Keratinocyte (primary cell): Measurements from ENCODE around the gene KSR2. TPM values are rescaled to one million over a fixed set of nuclear protein-coding genes. Genes with fewer than 3 reads are reported as not detected.

Experiments
- DNase-seq: peaks from one replicate; pipeline ENCODE4 v3.0.0-alpha.2; 2011; ENCODE audit warnings: low read depth, missing footprints, low spot score
- FAIRE-seq: peaks from 2 replicates; lab custom pipeline; 2011; peaks lifted over from hg19 to GRCh38; lab: Jason Lieb, UNC
- H2AFZ ChIP-seq: 2 replicates; pipeline ENCODE4 v1.6.0; 2012; ENCODE audit warnings: low read length, control low read depth, inconsistent platforms; ENCODE audit not compliant: control insufficient read depth
- H3K27ac ChIP-seq: 2 replicates; pipeline ENCODE4 v1.5.1; 2011; ENCODE audit warnings: low read length; ENCODE audit not compliant: control insufficient read depth, insufficient read depth
- H3K27me3 ChIP-seq: 3 replicates; pipeline ENCODE4 v1.6.0; 2011; ENCODE audit warnings: low read length; ENCODE audit not compliant: control insufficient read depth, insufficient read depth; ENCODE audit errors: extremely low read depth
- H3K36me3 ChIP-seq, 2 experiments: 2 replicates in 1 of 2; 3 replicates in 1 of 2; pipeline ENCODE4 v1.5.1; 2011; ENCODE audit warnings: low read length in 2 of 2, mild to moderate bottlenecking in 1 of 2; ENCODE audit not compliant: control insufficient read depth in 2 of 2, insufficient read depth in 2 of 2; ENCODE audit errors: extremely low read depth in 1 of 2
- H3K4me1 ChIP-seq: 3 replicates; pipeline ENCODE4 v1.5.1; 2011; ENCODE audit warnings: low read length; ENCODE audit not compliant: control insufficient read depth, insufficient read depth; ENCODE audit errors: extremely low read depth
- H3K4me2 ChIP-seq: 3 replicates; pipeline ENCODE4 v1.6.0; 2011; ENCODE audit warnings: low read depth, low read length; ENCODE audit not compliant: control insufficient read depth, insufficient read depth; ENCODE audit errors: extremely low read depth
- H3K4me3 ChIP-seq, 3 experiments: fragments of 200-600 bp in 1 of 3; sonication (generic) in 1 of 3; 2 replicates in 2 of 3; 3 replicates in 1 of 3; pipeline ENCODE4 v1.5.1; 2011 to 2016; ENCODE audit warnings: low read length in 3 of 3, mild to moderate bottlenecking in 3 of 3, control low read depth in 2 of 3, inconsistent platforms in 1 of 3, low read depth in 1 of 3, mixed read lengths in 1 of 3, mixed run types in 1 of 3, moderate library complexity in 1 of 3; ENCODE audit not compliant: control insufficient read depth in 2 of 3, insufficient read depth in 2 of 3; ENCODE audit errors: extremely low read depth in 1 of 3
- H3K79me2 ChIP-seq: 2 replicates; pipeline ENCODE4 v1.6.0; 2012; ENCODE audit warnings: low read length; ENCODE audit not compliant: control insufficient read depth, insufficient read depth
- H3K9ac ChIP-seq: 3 replicates; pipeline ENCODE4 v1.6.0; 2011; ENCODE audit warnings: low read length; ENCODE audit not compliant: control insufficient read depth, insufficient read depth; ENCODE audit errors: extremely low read depth
- H3K9me1 ChIP-seq: 3 replicates; pipeline ENCODE4 v1.6.0; 2011; ENCODE audit warnings: low read length; ENCODE audit not compliant: control insufficient read depth, insufficient read depth; ENCODE audit errors: extremely low read depth
- H3K9me3 ChIP-seq: 2 replicates; pipeline ENCODE4 v1.5.1; 2012; ENCODE audit warnings: low read depth, low read length; ENCODE audit not compliant: control insufficient read depth
- H4K20me1 ChIP-seq: 3 replicates; pipeline ENCODE4 v1.6.0; 2011; ENCODE audit warnings: low read length; ENCODE audit not compliant: control insufficient read depth, insufficient read depth; ENCODE audit errors: extremely low read depth
- CTCF ChIP-seq, 3 experiments: IDR thresholded peaks in 1 of 3; conservative IDR thresholded peaks in 1 of 3; optimal IDR thresholded peaks in 1 of 3; 2 replicates in 2 of 3; 3 replicates in 1 of 3; pipeline versions ENCODE3 to v1.5.1; 2011; ENCODE audit warnings: low read length in 3 of 3, mild to moderate bottlenecking in 3 of 3, moderate library complexity in 2 of 3, control low read depth in 1 of 3, inconsistent platforms in 1 of 3; ENCODE audit not compliant: insufficient read depth in 2 of 3; ENCODE audit errors: extremely low read depth in 1 of 3
- EZH2 ChIP-seq: IDR thresholded peaks from one replicate; pipeline ENCODE4 v1.6.1; 2012; ENCODE audit warnings: inconsistent platforms, mild to moderate bottlenecking, low read length, moderate library complexity
- dilution Hi-C: fragments of 300-500 bp; cut with MboI; formaldehyde crosslinking; loops from one replicate; pipeline ENCODE4 v1.7.0; 2020; ENCODE audit warnings: low sequenced_read_pairs; ENCODE audit not compliant: extremely low pct_ligation_motif_present
- polyA plus RNA-seq, 5 experiments: library from polyadenylated mRNA; depleted of rRNA in 3 of 5; stranded (reverse) in 3 of 5; stranded (forward) in 1 of 5; unstranded in 1 of 5; fragments of >200 nt; gene quantifications; 1 replicate in 1 of 5; 2 replicates in 3 of 5; 3 replicates in 1 of 5; pipeline versions ENCODE4 v1.2.1 to v1.2.3, GENCODE V29; 2011 to 2012; ENCODE audit warnings: missing spikeins in 2 of 5, low read depth in 1 of 5, low replicate concordance in 1 of 5

The KSR2 gene
- polyA plus RNA-seq, 1 donor (not counting 4 experiments of a cell fraction or from before 2014, with no cell fraction given), result 0.01 TPM

- TF ChIP-seq CTCF (optimal IDR thresholded peaks at IDR 0.05 in 1 of 3, IDR thresholded peaks at IDR 0.05 in 1 of 3, conservative IDR thresholded peaks at IDR 0.05 in 1 of 3; ENCODE audit: extremely low read depth in 1 of 3, insufficient read depth in 2 of 3, low read length in 3 of 3) (no peak), EZH2 (no peak)
- Histone ChIP-seq H3K27me3 (no peaks in the 10 kb centered on the region), H3K4me2 (no peak overlapping the region), H2AFZ (no peak overlapping the region), H3K9me1 (no peaks in the 10 kb centered on the region), H3K36me3 (no peaks in the 10 kb centered on the region), H3K4me3 (no peak overlapping the region), H4K20me1 (no peaks in the 10 kb centered on the region), H3K4me1 (no peaks in the 10 kb centered on the region), H3K9me3 (no peaks in the 10 kb centered on the region), H3K27ac (no peak overlapping the region), H3K9ac (no peak overlapping the region), H3K79me2 (no peaks in the 10 kb centered on the region)
- DNase-seq (no peak), FAIRE-seq (no peak)
- dilution Hi-C loops, result no loop called here
Observed at GRCh38 chr12:117572755-117573154, 396.0 kb downstream of the KSR2 start.

DNA sequence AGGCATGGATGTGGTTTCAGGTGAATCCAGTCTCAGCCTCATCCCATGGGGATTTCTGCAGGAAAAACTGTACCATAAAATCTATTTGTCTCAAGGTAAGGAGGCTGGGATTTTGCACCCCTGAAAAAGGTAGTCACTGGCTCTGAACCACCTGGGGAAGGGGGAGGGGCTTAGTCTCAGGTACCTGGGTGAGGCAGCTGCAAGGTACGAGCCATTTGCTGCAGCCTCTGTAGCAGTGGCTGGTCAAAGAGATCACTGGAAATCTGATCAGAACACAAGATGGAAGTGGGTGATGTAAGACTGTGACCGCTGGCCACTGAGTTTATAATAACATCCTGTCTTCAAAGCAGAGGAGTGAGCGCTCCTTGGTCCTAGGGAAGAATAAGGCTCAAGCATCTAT is 397.5 kb downstream of the KSR2 start:
- DNase-seq, result no peak
- H3K36me3 ChIP-seq, result no peaks in the 10 kb centered on the region
- no peak overlapping the region for H2AFZ ChIP-seq
- H3K27me3 ChIP-seq, result no peaks in the 10 kb centered on the region
- H3K79me2 ChIP-seq, result no peaks in the 10 kb centered on the region
- H4K20me1 ChIP-seq, result no peaks in the 10 kb centered on the region
- H3K27ac ChIP-seq, result no peak overlapping the region
- no peaks in the 10 kb centered on the region for H3K4me1 ChIP-seq
- FAIRE-seq, result no peak
- H3K9me1 ChIP-seq, result no peaks in the 10 kb centered on the region
- no peak for TF ChIP-seq EZH2
- no peak for TF ChIP-seq CTCF (optimal IDR thresholded peaks at IDR 0.05 in 1 of 3, IDR thresholded peaks at IDR 0.05 in 1 of 3, conservative IDR thresholded peaks at IDR 0.05 in 1 of 3; ENCODE audit: extremely low read depth in 1 of 3, insufficient read depth in 2 of 3, low read length in 3 of 3)
- dilution Hi-C loops, result no loop called here
- no peak overlapping the region for H3K4me3 ChIP-seq
- no peaks in the 10 kb centered on the region for H3K9me3 ChIP-seq
- no peak overlapping the region for H3K9ac ChIP-seq
- H3K4me2 ChIP-seq, result no peak overlapping the region
